CD4-positive, alpha-beta T cell treated with Interferon gamma for 1 hour (primary cell): ENCODE data around the gene MDK.
"Not testable (repeated sequence)": the region's sequence is repeated elsewhere in the genome, so short reads cannot be mapped to it uniquely, and the experiment has no call there.

Experiments
- DNase-seq: peaks from one replicate; pipeline ENCODE4 v3.0.0-alpha.2; 2020

The MDK gene

DNA sequence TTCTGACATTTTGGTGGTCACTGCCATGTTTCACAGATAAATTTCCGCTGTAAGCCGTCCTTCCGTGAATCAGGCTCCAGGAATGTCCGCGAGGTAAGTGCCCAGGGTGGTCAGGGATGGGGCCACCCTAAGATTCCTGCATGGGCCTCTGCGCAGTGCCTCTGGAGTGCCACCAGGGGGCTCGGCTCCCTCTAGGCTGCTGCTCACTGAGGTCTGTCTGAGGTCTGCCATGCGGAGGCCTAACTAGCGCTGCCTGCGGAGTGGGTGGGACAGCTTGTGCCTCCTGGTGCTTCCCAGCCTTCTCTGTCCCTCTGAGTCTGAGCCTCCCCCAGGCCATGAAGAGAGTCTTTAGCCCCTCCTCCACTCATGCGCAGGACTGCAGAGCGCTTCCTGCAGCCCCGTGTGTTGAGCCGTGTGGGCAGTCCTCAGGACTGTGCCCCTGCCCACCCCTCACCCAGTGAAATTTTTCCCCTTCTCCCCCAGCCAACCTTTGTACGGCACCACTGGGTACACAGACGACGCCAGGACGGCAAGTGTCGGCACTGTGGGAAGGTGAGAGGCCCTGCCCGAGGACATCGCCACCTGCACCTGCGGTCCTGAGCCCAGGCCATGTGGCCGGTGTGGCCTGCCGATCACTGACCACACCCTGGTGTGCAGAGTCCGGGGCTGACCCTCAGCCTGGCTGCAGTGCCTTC lies 11.9 kb upstream of the MDK start:
- DNase-seq = peak; percentile 40

DNA sequence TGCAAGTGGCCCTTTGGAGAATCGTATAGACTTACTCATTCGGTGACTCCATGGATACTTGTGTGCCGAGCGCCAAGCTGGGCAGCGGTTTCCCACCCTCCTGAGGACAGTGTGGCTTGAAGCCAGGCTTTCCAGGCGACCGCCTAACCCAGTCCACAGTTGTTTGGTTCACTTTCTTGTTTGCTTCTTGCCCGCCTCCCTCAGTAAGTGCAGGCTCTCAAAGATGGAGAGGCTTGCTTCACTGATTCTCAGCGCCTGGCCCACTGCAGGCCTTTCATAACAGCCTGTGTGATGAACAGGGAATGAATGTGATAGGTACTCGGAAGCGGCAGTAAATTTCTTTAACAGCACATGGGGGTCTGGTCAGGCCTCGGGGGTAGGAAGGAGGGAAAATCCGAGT lies 11.2 kb upstream of the MDK start:
- DNase-seq = no peak

DNA sequence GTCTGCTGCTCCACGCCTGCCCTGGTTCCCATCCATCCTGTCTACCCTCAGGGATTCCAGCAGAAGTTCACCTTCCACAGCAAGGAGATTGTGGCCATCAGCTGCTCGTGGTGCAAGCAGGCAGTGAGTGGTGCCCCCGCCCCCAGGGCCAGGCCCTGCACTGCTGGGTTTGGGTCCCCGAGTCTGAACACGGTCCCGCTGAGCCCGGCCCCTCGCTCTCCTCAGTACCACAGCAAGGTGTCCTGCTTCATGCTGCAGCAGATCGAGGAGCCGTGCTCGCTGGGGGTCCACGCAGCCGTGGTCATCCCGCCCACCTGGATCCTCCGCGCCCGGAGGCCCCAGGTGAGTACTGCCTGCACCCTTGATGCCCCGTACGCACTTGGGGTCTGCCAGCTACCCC lies 10.2 kb upstream of the MDK start:
- not testable (repeated sequence) for DNase-seq

DNA sequence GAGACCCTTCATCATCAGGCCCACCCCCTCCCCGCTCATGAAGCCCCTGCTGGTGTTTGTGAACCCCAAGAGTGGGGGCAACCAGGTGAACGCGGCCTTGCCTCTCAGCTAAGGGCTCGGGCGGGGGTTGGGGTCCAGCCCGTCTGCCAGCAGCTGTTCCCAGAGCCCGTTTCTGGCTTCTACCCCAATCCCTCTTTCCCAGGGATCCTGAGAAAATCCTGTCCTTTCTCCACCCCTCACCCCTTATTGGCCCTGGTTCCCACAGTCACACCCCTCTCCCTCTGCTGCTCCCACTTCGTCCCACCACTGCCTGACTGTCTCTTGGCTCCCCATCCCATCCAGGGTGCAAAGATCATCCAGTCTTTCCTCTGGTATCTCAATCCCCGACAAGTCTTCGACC lies 9.4 kb upstream of the MDK start:
- no peak for DNase-seq

DNA sequence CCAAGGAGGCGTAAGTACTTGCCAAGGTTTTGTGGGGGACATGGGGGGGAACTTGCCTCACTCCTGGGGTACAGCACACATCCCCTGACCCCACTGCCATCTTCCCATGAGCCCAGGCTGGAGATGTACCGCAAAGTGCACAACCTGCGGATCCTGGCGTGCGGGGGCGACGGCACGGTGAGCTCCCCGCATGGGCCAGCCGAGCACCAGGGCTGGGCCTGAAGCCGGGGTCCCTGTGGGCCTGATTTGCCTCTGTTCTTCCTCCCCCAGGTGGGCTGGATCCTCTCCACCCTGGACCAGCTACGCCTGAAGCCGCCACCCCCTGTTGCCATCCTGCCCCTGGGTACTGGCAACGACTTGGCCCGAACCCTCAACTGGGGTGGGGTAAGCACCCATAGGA lies 9.0 kb upstream of the MDK start:
- not testable (repeated sequence) for DNase-seq

DNA sequence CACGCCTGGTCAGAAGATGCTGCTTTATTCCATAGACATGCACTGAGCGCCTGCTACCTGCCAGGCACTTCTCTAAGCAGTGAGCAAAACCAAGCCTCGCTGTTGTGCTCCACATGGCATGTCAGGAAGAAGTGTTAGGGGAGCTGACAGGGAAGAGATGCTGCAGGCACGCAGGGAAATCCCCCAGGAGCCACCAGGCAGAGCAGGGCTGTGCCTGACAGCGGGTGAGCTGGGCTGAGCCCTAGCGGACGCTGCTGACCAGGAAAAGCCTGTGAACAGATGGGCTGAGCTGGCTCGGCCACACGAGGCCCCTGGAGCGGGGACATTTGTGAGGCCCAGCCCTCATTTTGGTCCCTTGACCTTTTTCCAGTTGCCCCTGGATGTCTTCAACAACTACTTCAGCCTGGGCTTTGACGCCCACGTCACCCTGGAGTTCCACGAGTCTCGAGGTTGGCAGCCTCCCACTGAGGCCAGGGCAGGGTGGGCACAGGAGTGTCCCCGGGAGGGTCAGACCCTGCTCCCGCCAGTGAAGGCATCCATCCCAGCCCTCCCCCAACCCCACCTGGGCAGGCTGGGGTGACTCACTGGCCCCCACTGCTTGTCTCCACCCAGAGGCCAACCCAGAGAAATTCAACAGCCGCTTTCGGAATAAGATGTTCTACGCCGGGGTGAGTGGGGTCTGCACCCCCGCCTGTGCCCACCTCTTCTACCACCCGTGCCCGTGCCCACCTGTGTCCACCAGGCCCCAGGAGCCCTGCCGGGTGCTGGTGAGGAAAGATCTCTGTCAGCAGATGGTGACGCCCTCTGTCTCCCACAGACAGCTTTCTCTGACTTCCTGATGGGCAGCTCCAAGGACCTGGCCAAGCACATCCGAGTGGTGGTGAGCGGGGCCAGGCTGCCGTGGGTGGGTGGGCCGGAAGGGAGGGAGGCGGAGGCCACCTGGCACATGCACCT lies 7.4 kb upstream of the MDK start:
- DNase-seq = no peak

DNA sequence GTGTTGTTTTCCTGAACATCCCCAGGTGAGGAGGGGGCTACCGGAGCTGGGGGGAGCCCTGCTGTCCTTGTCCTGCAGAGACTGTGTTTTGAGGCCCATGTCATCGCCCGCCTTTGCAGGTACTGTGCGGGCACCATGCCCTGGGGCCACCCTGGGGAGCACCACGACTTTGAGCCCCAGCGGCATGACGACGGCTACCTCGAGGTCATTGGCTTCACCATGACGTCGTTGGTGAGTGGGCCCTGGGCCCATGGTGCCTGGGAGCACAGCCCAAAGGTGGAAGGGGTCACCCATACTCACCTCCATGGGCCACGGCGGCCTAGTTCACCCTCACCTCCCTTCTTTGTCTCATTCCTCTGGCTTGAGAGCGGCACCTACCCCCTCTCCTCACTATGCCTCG lies 6.7 kb upstream of the MDK start:
- no peak for DNase-seq

DNA sequence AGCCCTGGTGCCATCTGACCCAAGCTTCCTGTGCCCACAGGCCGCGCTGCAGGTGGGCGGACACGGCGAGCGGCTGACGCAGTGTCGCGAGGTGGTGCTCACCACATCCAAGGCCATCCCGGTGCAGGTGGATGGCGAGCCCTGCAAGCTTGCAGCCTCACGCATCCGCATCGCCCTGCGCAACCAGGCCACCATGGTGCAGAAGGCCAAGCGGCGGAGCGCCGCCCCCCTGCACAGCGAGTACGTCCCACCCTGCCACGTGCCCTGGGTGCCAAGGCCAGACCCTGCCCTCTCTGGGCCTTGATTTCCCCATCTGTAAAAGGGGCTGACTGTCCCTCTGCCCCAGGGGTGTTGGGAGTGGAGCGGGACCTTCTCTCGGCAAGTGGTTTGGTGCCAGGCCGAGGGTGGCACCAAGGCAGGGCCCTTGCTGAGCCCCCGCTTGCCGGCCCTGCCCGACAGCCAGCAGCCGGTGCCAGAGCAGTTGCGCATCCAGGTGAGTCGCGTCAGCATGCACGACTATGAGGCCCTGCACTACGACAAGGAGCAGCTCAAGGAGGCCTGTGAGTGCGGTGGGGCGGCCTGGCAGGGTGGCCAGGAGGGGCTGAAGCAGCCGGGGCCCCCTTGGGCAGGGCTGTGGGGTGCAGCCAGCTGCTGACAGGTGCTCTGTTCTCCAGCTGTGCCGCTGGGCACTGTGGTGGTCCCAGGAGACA lies 5.9 kb upstream of the MDK start:
- no peak for DNase-seq

DNA sequence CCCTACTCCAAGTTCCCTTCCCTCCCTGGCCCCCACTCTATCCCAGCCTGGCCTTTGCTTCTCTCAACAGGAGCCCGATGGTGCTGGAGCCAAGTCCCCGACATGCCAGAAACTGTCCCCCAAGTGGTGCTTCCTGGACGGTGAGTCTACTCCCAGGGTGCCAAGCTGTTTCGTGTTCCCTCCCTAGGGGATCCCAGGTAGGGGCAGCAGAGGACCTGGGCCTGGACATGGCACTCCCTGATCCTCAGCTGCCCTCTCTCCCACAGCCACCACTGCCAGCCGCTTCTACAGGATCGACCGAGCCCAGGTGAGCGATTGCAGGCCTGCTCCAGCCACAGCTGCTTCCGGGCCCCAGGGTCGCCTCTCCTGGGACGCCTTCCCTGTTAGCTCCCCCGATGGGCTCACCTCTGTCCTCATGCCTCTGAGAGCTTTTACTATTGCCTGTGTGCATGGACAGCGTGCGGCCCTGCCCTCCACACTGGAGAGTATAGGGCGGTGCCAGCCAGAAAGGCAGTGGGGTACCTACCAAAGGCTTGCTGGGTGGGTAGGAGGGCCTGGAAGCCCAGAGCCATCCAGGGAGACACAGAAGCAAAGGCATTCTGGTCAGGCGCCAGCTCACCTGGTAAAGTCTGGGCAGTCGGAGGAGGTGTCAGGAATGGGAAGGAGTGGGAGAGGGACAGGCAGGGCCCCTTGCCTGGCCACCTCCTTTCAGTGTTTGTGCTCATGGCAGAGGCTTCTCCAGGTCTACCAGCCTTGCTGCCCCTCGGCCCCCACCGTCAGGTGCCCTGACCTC lies 5.0 kb upstream of the MDK start:
- no peak for DNase-seq

DNA sequence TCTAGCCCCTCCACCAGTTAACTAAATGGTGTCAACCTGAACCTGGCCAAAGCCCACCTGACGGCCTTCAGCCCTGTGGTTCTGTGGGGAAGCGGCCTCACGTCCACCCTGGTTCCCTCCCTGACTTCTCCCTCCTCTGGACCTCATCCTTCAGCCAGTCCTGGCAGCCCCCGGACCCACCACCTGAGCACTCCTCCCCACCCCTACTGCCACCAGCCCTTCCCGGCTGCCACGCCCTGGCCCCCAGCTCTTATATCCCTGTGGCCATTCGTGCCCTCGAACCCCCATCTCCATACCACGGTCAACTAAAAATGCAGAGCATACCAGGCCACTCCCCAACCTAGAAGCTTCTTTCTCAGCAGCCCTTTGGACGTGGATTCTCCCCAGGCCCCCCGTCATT lies 4.2 kb upstream of the MDK start:
- DNase-seq = no peak

DNA sequence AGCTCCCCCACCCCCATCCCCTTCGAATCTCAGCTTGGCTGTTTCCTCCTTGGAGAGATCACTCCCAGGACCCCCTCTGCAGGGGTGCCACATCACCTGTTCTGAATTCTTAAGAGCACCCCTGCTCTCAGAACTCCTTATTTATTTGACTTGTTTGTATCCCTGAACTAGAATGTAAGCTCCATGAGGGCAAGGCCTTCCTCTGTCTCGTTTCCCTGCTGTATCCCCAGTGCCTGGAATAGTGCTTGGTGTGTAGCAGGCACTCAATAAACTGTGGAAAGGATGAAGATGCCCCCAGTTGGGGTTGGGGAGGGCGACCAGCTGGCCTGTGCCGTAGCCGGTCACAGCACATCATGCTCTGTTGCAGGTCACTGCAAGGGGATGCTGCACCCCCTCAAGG lies 3.6 kb upstream of the MDK start:
- no peak for DNase-seq

DNA sequence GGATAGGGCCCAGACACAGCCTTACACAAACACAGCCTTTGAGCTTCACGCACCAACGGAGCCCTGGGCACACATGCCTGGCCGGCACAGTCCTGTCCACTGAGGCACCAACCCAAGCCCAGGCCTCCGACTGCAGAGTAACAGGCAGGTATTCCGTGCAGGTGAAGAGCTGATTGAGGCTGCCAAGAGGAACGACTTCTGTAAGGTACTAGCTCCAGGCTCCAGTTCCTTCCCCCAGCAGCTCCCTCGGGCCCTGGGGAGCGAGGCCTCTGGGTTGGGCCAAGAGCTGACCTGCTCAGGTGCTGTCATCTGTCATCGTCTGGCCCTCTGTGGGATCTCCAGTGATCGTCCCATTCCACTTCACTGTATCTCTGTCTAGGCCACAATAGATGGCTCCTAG lies 3.2 kb upstream of the MDK start:
- DNase-seq = no peak

DNA sequence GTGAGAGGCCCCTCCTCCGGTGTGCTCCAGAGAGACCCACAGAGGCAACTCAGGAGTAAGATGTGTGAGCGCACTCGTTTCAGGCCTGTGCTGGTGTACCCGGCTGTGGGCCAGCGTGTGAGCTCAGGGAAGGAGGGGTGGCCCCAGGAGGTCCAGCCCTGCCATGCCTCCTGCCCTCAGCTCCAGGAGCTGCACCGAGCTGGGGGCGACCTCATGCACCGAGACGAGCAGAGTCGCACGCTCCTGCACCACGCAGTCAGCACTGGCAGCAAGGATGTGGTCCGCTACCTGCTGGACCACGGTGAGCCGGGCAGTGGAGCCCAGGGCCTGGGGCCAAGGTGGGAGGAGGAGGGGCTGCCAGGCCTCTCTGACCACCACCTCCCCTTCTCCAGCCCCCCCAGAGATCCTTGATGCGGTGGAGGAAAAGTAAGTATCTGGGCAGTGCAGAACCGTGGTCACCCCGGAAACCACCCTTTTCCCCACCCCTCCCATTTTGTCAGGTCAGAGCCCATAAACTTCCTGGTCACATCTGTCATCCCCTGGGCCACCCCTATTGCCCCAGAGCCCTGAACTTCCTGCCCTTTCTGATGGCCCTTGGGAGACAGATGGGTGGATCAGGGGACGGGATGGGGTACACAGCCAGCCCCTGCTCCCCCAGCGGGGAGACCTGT lies 2.5 kb upstream of the MDK start:
- DNase-seq = no peak

DNA sequence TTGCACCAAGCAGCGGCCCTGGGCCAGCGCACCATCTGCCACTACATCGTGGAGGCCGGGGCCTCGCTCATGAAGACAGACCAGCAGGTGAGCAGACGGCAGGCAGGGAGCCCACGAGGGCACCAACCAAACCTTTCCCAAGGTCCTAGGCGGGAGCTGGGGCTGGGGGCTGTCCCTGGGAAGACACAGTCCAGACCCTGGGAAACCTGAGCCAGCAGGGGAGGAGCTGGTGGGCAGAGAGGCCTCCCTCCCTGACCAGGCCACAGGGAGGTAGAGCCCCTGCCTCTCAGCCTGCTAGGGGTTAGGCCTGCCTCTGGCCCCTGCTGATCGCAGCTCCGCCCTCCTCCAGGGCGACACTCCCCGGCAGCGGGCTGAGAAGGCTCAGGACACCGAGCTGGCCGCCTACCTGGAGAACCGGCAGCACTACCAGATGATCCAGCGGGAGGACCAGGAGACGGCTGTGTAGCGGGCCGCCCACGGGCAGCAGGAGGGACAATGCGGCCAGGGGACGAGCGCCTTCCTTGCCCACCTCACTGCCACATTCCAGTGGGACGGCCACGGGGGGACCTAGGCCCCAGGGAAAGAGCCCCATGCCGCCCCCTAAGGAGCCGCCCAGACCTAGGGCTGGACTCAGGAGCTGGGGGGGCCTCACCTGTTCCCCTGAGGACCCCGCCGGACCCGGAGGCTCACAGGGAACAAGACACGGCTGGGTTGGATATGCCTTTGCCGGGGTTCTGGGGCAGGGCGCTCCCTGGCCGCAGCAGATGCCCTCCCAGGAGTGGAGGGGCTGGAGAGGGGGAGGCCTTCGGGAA lies 1.8 kb upstream of the MDK start:
- DNase-seq = not testable (repeated sequence)

DNA sequence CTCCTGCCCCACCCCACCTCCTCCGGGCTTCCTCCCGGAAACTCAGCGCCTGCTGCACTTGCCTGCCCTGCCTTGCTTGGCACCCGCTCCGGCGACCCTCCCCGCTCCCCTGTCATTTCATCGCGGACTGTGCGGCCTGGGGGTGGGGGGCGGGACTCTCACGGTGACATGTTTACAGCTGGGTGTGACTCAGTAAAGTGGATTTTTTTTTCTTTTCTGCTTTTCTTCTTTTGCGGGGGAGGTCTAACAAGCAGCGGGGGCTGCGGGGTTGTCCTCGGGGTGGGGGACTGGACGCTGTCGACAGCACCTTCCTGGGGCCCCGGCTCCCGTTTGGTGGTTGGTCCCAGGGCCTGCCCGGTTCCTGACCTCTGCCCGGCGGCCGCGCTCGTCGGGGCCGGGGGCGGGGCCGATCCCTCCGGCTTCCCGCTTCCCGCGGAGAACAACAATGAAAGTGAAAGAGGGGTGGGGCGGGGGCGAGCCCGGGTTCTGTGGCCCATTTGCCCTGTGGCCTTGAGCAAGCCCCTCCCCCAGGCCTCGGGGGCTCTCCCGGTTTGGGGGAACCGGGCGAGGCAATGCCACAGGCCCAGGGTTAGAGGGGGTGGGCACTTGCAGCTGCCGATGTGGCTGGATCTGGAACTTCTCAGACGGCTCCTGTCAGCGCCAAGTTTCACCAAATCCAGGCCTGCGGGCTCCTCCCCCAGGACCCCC lies 975 bp upstream of the MDK start:
- peak; percentile 40 for DNase-seq

DNA sequence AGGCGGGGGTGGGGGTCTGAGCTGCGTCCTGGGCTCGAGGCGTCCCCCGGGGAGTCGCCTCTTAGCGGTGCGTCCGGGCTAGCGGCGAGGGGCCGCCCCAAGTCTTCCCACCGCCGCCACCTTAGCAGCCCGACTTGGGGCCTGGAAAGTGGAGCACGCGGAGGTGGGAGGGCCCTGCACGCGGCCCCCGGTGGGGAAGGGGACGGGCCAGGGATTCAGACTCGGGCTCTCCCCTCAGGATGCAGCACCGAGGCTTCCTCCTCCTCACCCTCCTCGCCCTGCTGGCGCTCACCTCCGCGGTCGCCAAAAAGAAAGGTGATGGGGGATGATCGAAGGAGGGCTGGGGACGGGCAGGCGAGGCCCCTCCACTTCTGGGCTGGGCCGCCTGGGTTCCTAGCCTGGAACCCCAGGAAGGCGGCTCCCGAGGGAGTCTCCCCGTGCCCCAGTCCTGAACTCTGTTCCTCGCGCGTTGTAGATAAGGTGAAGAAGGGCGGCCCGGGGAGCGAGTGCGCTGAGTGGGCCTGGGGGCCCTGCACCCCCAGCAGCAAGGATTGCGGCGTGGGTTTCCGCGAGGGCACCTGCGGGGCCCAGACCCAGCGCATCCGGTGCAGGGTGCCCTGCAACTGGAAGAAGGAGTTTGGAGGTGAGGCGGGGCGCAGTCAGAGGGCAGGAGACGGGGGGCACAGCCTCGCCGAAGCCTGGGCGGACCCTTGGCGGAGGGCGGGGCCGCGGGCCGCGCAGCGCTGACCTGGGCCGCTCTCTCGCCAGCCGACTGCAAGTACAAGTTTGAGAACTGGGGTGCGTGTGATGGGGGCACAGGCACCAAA lies 563 bp downstream of the MDK start:
- no peak for DNase-seq

DNA sequence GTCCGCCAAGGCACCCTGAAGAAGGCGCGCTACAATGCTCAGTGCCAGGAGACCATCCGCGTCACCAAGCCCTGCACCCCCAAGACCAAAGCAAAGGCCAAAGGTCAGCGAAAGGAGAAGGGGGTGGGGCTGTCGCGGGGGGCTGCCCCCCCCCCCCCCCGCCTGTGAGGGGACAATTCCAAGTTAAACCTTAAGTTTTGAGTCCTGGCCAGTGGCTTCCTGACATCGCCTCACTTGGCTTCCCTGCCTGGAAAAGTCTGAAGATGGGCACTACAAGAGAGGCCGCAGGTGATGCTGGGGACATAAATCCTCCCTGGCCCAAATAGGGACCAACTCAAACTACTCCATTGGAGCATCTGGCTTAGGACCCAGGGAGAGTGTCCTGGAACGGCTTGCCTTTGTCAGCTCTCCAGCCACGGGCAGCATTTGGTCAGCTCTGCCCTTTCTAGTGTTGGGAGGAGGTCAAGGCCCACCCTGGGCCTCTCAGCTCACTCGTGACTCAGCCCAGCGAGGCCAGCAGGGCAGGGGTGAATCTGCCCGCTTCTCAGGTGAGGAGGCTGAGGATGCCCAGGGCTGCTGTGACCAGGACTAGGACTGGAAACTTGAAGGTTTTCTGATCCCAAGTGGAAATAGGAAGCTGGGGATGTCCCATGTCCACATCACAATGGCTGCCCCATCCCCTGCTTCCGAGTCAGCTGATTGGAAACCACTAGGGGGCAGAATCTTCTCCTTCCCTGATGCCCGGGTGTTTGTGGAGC lies 1.4 kb downstream of the MDK start:
- DNase-seq = no peak

DNA sequence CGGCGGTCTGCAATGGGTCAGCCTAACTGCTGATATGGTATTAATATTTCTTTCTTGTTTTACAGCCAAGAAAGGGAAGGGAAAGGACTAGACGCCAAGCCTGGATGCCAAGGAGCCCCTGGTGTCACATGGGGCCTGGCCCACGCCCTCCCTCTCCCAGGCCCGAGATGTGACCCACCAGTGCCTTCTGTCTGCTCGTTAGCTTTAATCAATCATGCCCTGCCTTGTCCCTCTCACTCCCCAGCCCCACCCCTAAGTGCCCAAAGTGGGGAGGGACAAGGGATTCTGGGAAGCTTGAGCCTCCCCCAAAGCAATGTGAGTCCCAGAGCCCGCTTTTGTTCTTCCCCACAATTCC lies 1.9 kb downstream of the MDK start:
- DNase-seq = no peak
